ENCODE data around the gene TPRG1L.

TPRG1L gene

DNA sequence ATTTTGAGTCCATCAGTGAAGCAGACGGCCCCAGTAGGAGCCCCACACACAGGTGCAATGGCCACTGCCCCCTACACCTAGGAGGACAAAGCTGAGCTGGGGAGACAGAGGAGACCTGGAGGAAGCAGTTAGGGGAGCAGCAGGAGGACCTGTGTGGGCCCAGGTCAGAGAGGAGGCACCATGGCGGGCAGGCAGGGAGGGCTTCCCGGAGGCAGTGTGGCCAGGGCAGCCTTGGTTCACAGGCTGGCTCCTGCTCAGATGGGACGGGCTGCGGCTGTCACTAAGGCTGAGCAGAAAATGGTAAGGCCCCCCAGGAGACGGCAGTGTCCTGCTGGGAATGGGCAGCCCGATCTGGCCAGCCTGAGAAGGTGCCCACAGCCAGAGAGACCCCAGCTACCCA lies 28.9 kb upstream of the TPRG1L start:
- ATAC-seq (ENCODE audit: insufficient read depth, low read depth), result no peak

DNA sequence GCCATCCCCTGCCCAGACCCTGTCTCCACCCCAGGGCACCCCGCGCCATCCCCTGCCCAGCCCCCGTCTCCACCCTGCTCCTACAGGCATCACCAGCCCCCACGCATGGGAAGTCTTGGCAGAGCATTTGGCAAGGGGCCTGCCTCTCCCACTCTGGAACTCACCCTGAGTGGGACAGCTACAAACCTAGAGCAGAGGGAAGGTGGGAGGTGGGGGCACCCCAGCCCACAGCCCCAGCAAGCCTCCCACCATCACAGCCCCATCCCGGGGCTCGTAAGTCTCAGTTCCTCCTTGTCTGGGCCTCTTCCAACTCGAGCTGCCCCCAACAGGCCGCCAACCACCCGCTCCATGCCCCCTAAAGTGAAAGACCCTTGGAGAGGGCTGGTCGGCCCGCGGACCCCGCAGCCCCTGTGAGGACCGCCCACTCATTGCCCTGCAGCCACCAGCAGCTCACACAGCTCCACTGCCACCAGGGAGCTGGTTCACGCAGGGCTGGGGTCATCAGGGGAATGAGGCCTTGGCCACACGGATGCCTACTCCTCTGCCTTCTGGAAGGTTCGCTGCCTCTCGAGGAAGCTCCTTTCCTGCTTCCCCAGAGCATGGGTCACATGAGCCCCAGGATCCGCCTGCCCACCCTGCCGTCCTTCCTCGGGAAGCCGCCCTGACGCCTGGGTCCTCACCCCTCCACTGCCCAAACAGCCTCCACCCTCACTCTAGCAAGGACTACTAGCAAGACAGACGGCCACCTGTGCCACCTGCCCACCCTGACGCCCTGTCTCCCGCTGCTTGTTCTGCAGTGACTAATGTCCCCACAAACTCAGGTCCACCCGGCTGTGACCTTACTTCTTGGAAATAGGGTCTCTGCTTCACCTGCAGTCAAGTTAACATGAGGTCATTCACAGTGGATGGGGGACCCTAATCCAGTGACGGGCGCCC lies 27.9 kb upstream of the TPRG1L start:
- H3K4me3 ChIP-seq (ENCODE audit: low read depth in 1 of 2, low read length in 2 of 2), result no peak overlapping the region
- H3K4me2 ChIP-seq (ENCODE audit: insufficient read depth, low read length), result no peak overlapping the region
- no peak overlapping the region for H3K27ac ChIP-seq (ENCODE audit: low read length)
- no peaks in the 10 kb centered on the region for H3K36me3 ChIP-seq (ENCODE audit: insufficient read depth, low read length)
- no peaks in the 10 kb centered on the region for H3K27me3 ChIP-seq (ENCODE audit: insufficient read depth, low read length, poor library complexity)
- no peaks in the 10 kb centered on the region for H3K9me3 ChIP-seq (ENCODE audit: insufficient read depth, low read length, severe bottlenecking)
- H3K4me1 ChIP-seq (ENCODE audit: insufficient read depth, low read length), result no peaks in the 10 kb centered on the region
- H4K20me1 ChIP-seq (ENCODE audit: insufficient read depth, low read length), result no peaks in the 10 kb centered on the region; the same call in 1 of the 2 replicates
- ATAC-seq (ENCODE audit: insufficient read depth, low read depth) (no peak), DNase-seq (no peak)
- H2AFZ ChIP-seq (ENCODE audit: low read depth, low read length), result no peak overlapping the region
- TF ChIP-seq CTCF (IDR thresholded peaks at IDR 0.05; ENCODE audit: borderline replicate concordance, extremely low read depth, low read length, poor library complexity, severe bottlenecking) (no peak), EZH2 (IDR thresholded peaks at IDR 0.05; ENCODE audit: borderline replicate concordance, low read depth, low read length, severe bottlenecking) (no peak)
- H3K9ac ChIP-seq (ENCODE audit: low read depth, low read length), result no peak overlapping the region
- no peaks in the 10 kb centered on the region for H3K79me2 ChIP-seq (ENCODE audit: insufficient read depth, low read length)

More for the DNA sequence above, 28.9 kb upstream of the TPRG1L start:
- H3K79me2 ChIP-seq (ENCODE audit: insufficient read depth, low read length), result no peaks in the 10 kb centered on the region
- TF ChIP-seq EZH2 (IDR thresholded peaks at IDR 0.05; ENCODE audit: borderline replicate concordance, low read depth, low read length, severe bottlenecking) (no peak), CTCF (IDR thresholded peaks at IDR 0.05; ENCODE audit: borderline replicate concordance, extremely low read depth, low read length, poor library complexity, severe bottlenecking) (no peak)
- H3K4me1 ChIP-seq (ENCODE audit: insufficient read depth, low read length), result no peaks in the 10 kb centered on the region
- H4K20me1 ChIP-seq (ENCODE audit: insufficient read depth, low read length), result no peaks in the 10 kb centered on the region; the same call in 1 of the 2 replicates
- no peak overlapping the region for H3K9ac ChIP-seq (ENCODE audit: low read depth, low read length)
- H3K27ac ChIP-seq (ENCODE audit: low read length), result no peak overlapping the region
- H2AFZ ChIP-seq (ENCODE audit: low read depth, low read length), result no peak overlapping the region
- no peak overlapping the region for H3K4me2 ChIP-seq (ENCODE audit: insufficient read depth, low read length)
- no peaks in the 10 kb centered on the region for H3K9me3 ChIP-seq (ENCODE audit: insufficient read depth, low read length, severe bottlenecking)
- DNase-seq, result no peak
- no peak overlapping the region for H3K4me3 ChIP-seq (ENCODE audit: low read depth in 1 of 2, low read length in 2 of 2)
- H3K27me3 ChIP-seq (ENCODE audit: insufficient read depth, low read length, poor library complexity), result no peaks in the 10 kb centered on the region
- H3K36me3 ChIP-seq (ENCODE audit: insufficient read depth, low read length), result no peaks in the 10 kb centered on the region

- no peaks in the 10 kb centered on the region for H3K9me3 ChIP-seq (ENCODE audit: insufficient read depth, low read length, severe bottlenecking)
- DNase-seq (peak; percentile 27), ATAC-seq (ENCODE audit: insufficient read depth, low read depth) (peak; percentile 42; the same call in 2 of the 3 replicates)
- no peak overlapping the region for H3K4me2 ChIP-seq (ENCODE audit: insufficient read depth, low read length)
- no peaks in the 10 kb centered on the region for H3K4me1 ChIP-seq (ENCODE audit: insufficient read depth, low read length)
- H4K20me1 ChIP-seq (ENCODE audit: insufficient read depth, low read length), result no peaks in the 10 kb centered on the region; the same call in 1 of the 2 replicates
- H3K27me3 ChIP-seq (ENCODE audit: insufficient read depth, low read length, poor library complexity), result no peaks in the 10 kb centered on the region
- H3K27ac ChIP-seq (ENCODE audit: low read length), result no peak overlapping the region
- no peaks in the 10 kb centered on the region for H3K36me3 ChIP-seq (ENCODE audit: insufficient read depth, low read length)
- H3K4me3 ChIP-seq (ENCODE audit: low read depth in 1 of 2, low read length in 2 of 2), result no peak overlapping the region
- no peaks in the 10 kb centered on the region for H3K79me2 ChIP-seq (ENCODE audit: insufficient read depth, low read length)
- no peak for TF ChIP-seq EZH2 (IDR thresholded peaks at IDR 0.05; ENCODE audit: borderline replicate concordance, low read depth, low read length, severe bottlenecking)
- no peak for TF ChIP-seq CTCF (IDR thresholded peaks at IDR 0.05; ENCODE audit: borderline replicate concordance, extremely low read depth, low read length, poor library complexity, severe bottlenecking)
- H3K9ac ChIP-seq (ENCODE audit: low read depth, low read length), result no peak overlapping the region
- H2AFZ ChIP-seq (ENCODE audit: low read depth, low read length), result no peak overlapping the region
Measured at GRCh38 chr1:3597599-3597964, 27.2 kb upstream of the TPRG1L start.

Measured in DND-41 (cell line).